HL-60 (cell line): ENCODE measurements around the gene S100G.

Experiments
- POLR2AphosphoS5 ChIP-seq: IDR thresholded peaks from 2 replicates; pipeline ENCODE4 v1.6.1; 2012; ENCODE audit warnings: low read depth
- TF ChIP-seq, protein P1 (sequence below): IDR thresholded peaks from one replicate; pipeline ENCODE4 v1.5.1; 2011; ENCODE audit warnings: low read length, control low read depth, inconsistent platforms; ENCODE audit not compliant: insufficient read depth
- TF ChIP-seq, protein P2 (sequence below): IDR thresholded peaks from 2 replicates; pipeline ENCODE4 v1.6.1; 2012; ENCODE audit warnings: low read depth; ENCODE audit not compliant: insufficient replicate concordance

DNA sequence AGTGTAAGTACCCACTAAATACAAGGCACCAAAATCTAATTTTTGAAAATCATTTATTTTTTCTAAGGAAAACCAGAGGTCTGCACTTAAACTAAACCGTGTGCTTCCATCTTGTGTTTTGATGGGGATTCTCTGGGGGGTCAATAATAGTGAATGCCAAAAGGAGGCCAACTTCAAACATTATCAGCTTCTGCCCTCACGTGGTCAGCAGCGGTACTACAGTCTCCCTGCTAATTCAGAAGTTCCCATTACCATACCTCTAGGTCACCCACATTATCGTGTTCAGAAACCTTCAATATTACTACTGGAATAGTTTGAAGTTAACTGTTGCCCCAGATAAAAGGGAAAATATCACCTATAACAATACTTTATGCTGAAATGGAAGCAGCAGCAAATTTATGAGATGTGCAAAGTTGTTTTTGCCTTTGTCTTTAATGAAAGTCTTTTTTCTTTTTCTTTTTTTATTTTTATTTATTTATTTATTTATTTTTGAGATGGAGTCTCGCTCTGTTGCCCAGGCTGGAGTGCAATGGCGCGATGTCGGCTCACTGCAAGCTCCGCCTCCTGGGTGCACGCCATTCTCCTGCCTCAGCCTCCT is 45.2 kb downstream of the S100G start:
- TF ChIP-seq, protein P1, sequence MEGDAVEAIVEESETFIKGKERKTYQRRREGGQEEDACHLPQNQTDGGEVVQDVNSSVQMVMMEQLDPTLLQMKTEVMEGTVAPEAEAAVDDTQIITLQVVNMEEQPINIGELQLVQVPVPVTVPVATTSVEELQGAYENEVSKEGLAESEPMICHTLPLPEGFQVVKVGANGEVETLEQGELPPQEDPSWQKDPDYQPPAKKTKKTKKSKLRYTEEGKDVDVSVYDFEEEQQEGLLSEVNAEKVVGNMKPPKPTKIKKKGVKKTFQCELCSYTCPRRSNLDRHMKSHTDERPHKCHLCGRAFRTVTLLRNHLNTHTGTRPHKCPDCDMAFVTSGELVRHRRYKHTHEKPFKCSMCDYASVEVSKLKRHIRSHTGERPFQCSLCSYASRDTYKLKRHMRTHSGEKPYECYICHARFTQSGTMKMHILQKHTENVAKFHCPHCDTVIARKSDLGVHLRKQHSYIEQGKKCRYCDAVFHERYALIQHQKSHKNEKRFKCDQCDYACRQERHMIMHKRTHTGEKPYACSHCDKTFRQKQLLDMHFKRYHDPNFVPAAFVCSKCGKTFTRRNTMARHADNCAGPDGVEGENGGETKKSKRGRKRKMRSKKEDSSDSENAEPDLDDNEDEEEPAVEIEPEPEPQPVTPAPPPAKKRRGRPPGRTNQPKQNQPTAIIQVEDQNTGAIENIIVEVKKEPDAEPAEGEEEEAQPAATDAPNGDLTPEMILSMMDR: peak; percentile 61
- no peak for TF ChIP-seq POLR2AphosphoS5
- TF ChIP-seq, protein P2, sequence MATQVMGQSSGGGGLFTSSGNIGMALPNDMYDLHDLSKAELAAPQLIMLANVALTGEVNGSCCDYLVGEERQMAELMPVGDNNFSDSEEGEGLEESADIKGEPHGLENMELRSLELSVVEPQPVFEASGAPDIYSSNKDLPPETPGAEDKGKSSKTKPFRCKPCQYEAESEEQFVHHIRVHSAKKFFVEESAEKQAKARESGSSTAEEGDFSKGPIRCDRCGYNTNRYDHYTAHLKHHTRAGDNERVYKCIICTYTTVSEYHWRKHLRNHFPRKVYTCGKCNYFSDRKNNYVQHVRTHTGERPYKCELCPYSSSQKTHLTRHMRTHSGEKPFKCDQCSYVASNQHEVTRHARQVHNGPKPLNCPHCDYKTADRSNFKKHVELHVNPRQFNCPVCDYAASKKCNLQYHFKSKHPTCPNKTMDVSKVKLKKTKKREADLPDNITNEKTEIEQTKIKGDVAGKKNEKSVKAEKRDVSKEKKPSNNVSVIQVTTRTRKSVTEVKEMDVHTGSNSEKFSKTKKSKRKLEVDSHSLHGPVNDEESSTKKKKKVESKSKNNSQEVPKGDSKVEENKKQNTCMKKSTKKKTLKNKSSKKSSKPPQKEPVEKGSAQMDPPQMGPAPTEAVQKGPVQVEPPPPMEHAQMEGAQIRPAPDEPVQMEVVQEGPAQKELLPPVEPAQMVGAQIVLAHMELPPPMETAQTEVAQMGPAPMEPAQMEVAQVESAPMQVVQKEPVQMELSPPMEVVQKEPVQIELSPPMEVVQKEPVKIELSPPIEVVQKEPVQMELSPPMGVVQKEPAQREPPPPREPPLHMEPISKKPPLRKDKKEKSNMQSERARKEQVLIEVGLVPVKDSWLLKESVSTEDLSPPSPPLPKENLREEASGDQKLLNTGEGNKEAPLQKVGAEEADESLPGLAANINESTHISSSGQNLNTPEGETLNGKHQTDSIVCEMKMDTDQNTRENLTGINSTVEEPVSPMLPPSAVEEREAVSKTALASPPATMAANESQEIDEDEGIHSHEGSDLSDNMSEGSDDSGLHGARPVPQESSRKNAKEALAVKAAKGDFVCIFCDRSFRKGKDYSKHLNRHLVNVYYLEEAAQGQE: no peak
